8988T (cell line): ENCODE measurements around the gene SERTM1.

Source experiments
- DNase-seq: peaks from one replicate; pipeline ENCODE4 v3.0.0; 2011

The SERTM1 gene

DNA sequence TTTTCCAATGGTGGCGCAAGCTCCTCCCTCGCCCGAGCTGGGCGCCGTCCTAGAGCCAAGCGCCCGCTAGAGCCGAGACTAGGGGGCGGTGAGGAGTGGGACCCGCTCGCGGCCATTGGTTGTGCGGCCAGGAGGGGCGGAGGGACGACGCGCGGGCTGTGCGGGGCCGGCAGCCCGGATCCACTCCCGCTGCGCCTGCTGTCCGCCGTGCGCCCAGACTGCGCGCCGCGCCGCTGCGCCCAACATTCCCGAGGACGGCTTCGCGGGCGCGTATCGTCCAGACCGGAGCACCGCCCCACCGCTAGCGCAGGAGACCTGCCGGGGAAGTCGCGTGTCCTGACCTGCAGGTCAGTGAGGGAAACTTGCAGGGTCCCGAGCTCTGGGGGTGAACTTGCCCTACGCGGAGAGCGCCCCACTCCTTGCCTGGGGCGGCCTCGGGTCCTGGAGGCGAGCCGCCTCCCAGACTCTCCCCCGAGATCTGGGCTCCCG, at the start of gene SERTM1:
SERTM1 (plus strand) TSS at position 183 of the 489 bp plus-strand sequence. CDS start 21,059 bp downstream, outside the sequence.
- DNase-seq = no peak

DNA sequence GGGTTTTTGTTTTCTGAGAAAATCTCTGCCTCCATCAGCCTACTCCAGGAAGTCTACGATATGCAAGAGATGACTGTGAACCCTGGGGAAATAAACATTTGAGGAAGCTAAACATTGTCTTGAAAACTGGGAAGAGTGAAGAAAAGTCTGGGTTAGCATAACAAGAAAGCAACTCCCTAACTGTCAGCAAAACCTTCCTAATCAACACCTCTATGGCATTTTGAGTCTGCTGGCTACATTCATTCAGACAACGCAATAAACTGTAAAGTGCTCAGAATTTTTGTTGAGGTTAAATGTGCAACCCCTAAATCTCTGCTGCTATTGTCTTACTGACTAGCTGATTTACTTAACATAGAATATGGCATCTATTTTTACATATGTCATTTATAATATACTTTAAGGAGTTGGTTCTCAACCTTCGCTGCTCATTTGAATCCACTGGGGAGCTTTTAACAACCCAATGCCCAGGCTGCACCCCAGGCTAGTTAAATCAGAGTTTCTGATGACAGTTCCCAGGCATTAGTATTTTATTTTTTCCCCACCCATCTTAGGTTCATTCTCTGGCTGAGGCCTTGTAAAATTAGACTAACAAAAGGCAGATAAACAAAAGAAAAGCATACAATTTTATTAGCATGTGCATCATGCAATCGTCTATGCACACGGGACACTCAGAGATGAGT, 45.3 kb upstream of the SERTM1 start:
- no peak for DNase-seq

DNA sequence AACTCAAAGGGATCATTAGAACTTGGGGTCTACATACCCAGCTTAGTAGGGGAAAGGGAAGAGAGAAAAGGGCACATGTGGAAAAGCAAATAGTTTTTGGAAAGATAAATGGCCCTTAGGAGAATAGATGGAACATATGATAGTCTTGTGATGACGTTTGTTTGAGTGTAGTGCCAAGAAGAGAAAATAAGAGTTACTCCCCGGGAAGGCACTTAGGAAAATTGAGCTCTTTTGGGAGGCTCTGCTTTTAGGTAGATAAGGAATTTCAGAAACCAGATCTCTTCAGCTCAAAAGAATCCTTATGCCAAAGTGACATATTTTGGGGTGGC, 44.8 kb upstream of the SERTM1 start:
- no peak for DNase-seq

DNA sequence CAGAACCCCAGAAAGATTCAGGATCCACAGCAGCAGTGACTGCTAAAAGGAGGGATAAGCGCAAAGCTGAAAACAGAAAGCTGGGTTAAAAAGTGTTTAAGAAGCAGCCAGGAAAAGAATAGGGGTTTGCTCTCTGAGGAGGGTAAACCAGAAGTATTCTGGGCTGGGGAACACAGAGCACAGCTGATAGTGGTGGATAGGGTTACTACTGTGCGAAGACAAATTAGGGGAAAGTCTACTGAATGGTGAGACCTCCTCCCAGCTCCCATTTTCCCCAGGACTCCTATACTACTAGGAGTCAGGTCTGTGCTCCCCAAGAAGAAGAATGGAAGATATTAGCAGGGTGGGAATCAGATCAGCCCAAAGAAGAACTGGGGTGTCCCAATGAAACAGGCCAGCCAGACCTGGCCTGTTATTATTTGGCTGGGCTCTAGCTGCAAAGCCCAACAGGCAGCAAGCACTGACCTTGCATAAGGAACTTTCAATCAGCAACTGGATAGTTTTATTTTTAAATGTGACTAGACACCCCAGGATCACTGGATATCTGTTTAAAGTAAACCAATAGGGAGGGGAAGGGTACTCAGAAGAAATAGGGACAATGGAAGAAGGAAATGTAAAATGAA, 43.5 kb upstream of the SERTM1 start:
- no peak for DNase-seq

DNA sequence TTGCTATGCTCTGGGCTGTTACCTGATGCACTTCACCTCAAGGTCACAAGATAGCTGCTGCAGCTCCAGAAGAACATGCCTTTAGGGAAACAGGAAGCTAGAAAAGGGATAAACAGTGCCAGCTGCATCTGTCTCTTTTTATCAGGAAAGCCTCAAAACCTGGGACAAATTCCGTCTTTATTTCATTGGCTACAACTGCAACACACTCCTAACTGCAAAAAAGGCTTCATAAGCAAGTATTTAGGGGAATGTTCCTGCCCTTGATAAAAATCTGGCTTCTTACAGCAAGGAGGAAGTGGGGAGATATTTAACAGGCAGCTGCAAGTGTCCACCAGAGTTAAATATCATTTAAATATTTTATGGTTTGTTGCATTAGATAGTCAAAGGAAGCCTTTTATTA, 34.2 kb upstream of the SERTM1 start:
- DNase-seq = no peak

DNA sequence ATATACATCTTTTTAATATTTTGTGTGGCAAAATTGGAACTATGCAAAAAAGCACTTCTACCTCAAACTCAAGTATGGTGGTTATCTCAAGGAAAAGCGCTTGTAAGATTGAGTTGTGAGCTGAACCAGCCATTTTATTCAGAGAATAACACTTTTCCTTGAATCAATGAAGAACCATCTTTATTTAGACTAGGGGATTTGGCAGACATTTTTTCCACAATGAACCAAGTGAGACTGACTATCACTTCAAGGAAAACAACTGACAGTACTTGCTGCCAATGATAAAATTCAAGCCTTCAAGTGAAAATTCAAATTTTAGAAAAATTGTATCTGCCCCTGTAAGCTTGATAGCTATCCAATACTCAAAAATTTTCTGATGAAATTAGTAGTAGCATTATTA, 23.2 kb upstream of the SERTM1 start:
- no peak for DNase-seq

DNA sequence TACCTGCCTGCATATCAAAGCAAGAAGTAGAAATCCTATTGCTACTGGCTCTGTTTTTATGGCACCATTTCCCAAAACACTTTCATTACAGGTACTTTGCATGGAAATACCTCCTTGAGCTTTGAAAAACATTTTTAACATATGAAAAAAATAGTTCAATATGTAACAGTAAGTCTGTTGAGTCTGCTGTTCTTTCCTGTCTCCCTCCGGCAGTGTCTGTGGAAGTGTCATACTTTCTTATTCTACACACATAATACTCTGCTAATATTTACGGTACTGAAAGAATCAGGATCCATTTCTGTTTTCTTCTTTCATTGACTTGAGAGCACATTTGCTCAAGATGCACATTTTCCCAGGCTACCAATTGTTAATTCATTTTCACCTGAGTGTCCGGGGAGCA, 8.2 kb upstream of the SERTM1 start:
- DNase-seq = no peak

DNA sequence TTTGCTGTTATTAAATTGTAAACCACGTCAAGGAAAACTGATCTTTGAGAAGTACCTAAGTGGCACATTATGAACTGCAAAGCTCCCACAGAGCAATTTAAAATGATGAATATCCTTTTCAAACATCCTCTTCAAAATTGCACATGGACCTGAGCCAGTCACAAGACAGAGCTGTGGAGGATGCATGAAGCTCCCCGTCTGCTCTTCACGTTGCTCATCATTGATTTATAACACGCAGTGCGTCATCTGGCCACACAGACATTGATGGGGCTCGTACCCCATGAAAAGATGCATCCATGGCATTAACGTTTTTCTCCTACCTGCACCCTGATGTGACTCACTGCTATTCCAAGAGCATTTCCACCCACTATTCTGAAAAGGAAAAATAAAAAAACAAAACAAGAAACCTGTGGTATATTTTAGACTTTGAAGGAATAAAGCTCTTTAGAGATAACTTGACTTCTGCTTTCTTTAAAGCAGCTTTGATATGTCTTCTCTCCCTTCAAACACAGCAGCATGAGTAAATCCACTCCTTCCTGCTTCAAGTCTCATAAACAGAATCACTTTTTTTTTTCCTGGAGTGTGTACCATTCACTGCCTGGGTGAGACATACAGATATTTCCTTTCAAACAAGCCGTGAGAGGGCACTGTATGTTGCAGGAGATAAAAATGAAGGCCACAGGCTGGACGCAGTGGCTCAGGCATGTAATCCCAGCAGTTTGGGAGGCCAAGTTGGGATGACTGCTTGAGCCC, 7.2 kb upstream of the SERTM1 start:
- no peak for DNase-seq

DNA sequence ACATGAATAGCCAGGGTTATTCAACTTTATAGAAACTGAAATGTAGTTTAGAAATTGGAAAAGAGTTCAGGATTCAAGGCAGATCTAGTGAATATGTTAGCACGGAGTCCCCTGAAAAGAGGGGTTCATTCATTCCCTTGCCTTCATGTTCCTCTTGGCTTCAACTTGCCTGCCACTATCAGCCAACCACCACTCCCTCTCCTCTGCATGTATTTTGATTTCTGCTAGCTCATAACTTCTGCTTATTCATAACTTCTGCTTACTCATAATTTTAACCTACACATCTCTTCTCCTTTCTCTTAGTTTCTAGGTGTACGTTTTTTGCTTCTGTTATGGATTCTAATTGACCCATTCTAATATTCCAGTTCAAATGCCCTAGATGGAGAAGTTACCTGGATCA, 5.5 kb upstream of the SERTM1 start:
- no peak for DNase-seq

DNA sequence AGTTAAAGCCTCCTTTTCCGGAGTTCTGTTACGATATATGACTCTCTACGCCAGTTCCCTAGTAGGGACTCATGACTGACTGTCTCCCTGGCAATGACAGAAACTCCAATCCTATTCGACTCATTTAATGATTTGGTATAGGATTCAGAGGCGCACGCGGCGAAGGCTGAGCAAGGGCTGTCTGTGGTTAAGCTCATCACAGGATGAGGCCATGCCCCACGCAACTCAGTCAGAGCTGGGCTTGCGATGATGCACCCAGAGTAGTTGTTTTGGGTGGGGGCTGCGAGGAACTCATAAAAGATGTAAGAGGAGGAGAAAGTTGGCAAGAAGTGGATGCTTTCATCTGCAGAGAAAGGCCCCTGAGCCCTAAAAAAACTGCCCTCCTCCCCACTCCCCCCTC, 468 bp upstream of the SERTM1 start:
- no peak for DNase-seq

DNA sequence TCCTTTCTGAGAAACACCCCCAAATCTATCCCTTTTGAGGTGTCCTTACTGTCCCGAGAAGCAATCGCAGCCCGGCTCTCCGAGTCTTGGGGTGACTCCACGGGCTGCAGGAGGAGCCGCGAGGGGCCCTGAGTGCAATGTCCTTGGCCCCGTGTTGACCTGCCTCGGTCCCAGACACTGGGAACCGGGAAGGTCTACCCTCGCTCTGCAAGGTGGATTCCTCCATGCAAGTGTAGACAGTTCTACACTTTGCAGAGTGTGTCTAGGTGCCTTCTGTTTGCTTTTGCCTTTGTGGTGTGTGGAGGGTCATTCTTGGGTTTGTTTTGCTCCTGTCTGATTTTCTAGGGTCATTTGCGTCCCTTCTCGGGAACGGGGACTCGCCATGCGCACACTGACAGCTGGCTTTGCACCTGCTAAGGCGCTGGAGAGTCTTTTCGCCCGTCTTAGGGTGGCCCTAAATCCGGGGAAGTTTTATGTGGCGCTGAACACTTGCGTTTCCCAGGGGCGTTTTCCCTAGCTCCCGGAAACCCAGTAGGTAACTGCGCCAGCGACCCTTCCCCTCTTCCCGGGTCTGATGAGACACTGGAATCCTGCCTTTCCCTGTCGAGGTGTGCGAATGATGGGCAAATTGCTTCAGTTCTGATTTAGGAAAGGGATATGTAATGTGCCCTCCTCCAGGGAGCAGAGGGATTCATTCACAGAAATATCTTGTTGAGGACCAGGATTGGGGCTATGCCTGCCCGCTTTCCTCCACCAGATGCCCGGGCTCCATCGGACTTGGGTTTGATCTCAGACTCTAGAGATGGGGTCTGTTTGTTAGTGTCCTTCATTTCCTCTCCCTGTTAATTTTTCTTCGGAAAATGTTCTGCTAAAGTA, 755 bp downstream of the SERTM1 start:
- DNase-seq = no peak

DNA sequence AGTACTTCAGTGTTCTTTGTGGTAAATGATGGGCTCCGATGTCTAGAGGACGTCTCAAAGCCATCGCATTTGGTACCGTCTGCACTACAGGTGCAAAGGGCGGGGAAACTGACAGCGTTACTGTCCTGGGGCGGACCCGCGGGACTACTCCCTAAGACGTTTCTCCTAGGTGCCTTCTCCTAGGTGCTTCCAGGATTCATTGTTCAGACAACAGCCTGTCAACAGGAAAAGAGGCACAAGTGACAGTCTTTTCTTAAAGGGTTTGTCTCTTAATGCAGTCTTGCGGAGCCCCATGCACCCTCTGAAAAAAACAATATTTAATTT, 1.4 kb downstream of the SERTM1 start:
- DNase-seq = no peak

DNA sequence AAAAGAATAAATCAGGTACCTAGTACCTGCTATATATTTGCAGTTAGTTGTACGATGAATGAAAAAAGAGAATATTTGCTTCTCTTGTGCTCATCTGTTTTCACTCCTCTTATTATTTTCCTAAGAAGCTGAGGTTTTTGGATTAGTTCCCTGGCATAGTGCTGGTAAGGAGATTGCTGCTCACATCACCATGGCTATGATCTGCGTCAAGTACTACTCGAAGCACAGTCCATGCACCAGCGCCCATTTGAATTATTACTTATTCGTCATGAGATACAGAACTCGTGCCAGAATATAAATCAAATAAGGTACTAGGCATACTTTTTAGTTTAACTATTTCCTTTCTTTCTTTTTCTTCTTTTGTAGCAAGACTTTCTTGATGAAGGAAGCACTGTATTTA, 7.1 kb downstream of the SERTM1 start:
- no peak for DNase-seq

DNA sequence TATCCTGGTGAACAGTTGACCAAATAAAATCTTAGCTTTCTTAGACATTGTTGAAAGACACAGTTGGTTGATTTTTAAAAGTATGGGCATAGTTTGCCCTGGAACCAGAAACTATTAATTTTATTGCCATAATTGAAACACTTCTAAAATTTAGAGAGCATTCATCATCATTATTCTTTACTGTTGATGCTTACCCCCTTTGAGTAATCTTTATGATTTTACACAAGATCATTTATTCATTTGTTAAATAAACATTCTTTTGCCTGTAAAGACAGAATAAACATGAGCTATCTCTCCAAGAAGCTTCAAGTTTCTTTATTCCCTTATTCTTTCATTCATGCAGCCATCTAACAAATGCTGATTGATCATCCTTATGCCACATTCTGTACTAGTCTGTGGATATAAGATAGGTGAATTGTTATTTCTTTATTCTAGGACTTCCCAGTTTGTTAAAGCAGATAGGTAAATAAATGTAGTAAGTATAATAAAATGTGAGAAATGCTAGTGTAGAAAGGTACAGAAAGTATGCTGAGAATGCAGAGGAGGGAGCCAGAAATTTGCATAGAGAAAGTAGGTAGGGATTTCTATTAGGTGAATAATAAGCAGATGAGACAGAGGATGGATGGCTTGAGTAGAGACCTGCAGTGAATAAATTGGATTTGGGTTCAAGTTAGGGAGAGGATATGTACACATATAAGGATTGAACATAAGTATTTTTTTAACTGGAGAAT, 8.2 kb downstream of the SERTM1 start:
- no peak for DNase-seq

DNA sequence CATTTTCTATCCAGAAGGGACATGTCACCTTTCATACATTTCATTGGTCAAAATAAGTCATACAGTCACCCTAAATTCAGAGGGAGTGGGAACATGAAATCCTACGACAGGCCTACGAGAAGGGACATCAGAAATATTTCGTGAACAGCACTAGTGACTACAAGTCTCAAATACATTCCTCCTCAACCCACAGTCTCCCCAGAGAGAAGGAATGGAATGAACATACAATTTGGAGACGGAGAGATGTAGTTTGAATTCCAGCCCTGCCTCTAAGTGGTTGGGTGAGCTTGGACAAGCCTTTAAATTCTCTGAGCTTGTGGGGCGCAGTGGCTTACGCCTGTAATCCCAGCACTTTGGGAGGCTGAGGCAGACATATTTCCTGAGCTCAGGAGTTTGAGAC, 9.9 kb downstream of the SERTM1 start:
- no peak for DNase-seq

DNA sequence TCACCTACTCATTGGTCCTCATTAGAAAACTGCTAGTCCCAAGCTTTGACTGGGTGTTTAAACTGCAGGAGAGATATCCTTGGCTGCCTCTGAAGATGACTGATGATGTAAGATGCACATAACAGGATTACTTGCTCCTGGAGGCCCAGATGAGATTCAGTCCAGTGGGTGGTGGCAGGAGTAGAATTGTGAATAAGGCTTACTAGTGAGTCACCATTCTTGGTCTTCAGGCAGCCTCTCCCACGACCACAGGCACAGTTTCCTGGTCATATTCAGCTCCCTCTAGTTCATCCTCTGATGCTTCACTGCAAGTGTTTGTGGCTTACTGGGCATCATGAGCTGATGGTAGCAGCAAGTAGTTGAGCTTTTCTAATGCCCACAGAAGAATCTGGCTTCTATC, 12.1 kb downstream of the SERTM1 start:
- no peak for DNase-seq

DNA sequence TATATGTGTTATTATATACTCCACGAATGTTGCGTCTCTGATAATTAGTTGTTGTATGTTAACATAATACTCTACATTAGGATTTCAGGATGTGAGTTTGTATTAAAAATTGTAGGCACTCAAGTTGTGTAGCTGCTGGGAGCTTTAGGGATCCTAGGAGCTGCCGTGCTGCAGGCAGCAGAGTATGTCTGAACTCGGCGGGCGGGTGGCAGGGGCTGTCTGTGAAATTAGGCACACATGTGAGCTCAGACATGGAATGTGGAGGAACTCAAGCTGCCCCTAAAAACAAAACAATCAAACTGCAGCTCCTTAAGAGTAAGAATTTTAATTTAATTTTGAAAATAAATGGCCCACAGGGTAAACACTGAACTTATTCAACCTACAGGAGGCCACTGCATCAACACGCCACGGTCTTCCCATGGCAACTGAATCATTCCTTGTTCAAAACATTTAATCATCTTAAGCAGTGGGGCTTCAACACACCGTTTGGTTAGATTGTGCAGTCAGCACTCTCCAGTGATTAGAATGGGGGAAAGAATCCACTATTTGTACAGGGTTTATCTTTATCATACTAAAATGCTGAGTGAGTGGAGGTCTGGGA, 22.7 kb downstream of the SERTM1 start:
- no peak for DNase-seq

DNA sequence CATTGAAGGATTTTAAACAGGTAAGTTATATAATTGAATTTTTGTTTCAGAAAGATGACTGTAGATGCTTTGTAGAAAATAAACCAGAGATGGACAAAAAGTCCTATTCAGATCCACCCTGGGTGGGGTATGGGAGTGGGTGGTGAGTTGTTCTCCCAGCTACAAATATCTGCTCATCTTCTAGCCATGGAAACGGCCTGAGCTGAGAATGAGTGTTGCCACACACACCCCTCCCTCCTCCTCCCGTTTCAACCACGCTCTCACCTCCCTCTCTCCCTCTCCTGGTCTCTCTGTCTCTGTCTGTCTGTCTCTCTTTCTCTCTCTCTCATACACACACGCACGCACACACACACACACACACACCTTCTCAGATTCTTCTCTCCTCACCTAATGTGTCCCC, 26.4 kb downstream of the SERTM1 start:
- DNase-seq = no peak

DNA sequence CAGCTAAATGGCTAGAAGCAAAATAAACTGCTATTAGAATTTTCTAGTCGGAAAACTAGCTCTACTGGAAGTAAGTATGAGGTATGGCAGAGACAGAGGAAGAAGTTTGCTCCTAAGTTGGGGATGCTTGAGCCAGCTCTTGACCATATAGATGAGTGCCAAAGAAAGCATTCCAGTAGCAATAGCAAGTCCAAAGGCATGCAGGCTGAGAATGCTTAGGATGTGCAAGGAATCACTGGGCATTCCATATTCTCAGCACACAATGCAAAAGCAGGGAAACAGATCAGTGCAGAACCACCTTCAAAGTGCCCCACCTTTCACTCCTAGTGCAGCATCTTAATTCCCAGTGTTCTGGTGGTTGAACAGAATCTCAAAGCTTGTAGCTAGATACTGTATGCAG, 32.9 kb downstream of the SERTM1 start:
- DNase-seq = no peak

DNA sequence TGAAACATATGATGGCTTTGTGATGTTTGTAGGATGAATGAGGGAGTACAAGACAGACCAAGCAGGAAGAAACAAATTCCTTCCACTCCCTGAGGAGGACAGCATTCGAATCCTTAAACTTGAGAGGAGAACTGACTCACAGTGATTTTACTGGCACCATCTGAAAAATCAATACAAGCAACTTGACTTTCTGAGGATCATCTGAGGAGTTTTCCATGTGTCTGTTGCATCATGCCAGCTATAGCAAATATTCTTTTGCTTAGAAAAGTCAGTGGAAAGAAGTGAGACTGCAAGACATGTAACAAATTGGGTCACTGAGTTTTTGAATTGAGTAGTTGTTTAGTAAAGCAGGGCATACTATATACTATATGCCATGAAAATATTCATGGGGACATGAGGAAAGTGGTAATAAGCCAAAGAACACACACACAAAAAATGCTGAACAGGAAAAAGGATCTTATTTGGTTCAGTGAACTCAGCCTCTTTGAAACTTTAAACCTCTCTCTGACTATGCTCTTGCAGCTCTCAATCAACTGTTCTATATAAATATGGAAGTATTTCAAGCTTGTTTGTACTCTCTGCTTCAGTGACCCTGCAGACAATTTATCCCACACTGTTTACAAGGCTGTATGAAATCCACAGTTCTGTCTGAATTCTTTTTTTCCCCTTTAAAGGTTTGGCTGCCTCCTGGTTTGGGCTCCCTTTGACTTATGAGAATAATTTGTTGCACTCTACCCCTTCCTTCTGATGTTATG, 35.5 kb downstream of the SERTM1 start:
- no peak for DNase-seq

DNA sequence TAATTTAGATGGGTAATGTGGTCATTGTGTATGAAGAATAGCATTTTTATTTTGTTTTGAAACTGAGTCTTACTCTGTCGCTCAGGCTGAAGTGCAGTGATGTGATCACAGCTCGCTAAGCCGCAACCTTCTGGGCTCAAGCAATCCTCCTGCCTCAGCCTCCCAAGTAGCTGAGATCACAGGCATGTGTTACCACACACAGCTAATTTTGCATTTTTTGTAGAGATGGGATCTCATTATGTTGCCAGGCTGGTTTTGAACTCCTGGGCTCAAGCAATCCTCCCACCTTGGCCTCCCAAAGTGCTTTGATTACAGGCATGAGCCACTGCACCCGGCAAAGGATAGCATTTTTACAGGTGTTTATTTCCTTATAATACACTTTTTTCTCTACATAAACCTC, 36.6 kb downstream of the SERTM1 start:
- DNase-seq = no peak

DNA sequence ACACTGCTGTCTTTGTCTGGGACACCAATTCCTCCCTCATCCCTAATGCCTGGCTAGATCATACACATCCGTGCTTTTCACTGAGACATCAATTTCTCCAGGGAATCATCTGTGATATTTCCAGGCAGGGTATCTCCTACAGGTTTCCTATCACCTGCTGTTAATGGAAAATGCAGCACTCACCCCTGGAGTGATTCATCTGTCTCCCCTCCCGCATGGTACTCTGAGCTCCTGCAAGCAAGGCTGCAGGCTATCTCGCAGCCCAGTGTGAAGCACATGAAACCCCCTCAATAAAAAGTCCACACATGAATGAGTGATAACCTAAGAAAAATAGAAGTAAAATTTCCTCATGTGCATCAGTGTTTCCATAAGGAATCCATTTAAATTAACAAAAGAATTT, 38.5 kb downstream of the SERTM1 start:
- DNase-seq = no peak
